Cardiac muscle cell (in vitro differentiated cells and primary cell): ENCODE measurements around the gene ADAM17. TPM values are rescaled to one million over a fixed set of nuclear protein-coding genes. Genes with fewer than 3 reads are reported as not detected.

ENCODE experiments used
- DNase-seq, 2 donors: peaks; one replicate each; pipeline versions ENCODE4 v3.0.0 to v3.0.0-alpha.2; 2010 to 2017; ENCODE audit warnings: low read depth in 1 of 2, low spot score in 1 of 2
- H3K27ac ChIP-seq: fragments of 200-600 bp; sonication (generic); 2 replicates; pipeline ENCODE4 v1.5.1; 2016
- H3K27me3 ChIP-seq: fragments of 200-600 bp; sonication (generic); 2 replicates; pipeline ENCODE4 v1.6.0; 2016; ENCODE audit warnings: control low read depth
- H3K36me3 ChIP-seq: fragments of 200-600 bp; sonication (generic); 2 replicates; pipeline ENCODE4 v1.5.1; 2016; ENCODE audit warnings: control low read depth
- H3K4me1 ChIP-seq: fragments of 200-600 bp; sonication (generic); 2 replicates; pipeline ENCODE4 v1.8.1; 2017; ENCODE audit warnings: low read depth, mild to moderate bottlenecking, mixed run types
- H3K4me3 ChIP-seq: fragments of 200-600 bp; sonication (generic); 2 replicates; pipeline ENCODE4 v1.5.1; 2016; ENCODE audit warnings: mild to moderate bottlenecking
- H3K9me3 ChIP-seq: fragments of 200-600 bp; sonication (generic); 2 replicates; pipeline ENCODE4 v1.5.1; 2017; ENCODE audit warnings: low read depth, mild to moderate bottlenecking, control low read depth
- polyA plus RNA-seq: library from polyadenylated mRNA; unstranded; fragments of >200 nt; fragmentation: Nextera tagmentation; extraction: Ambion mirVana; gene quantifications from 2 replicates; pipeline ENCODE4 v1.2.1, GENCODE V29; 2016
- total RNA-seq: library from RNA; depleted of rRNA; stranded (reverse); fragments of >200 nt; gene quantifications from 2 replicates; pipeline ENCODE4 v1.2.3, GENCODE V29; 2016
- TF ChIP-seq, protein P1 (sequence below): IDR thresholded peaks from 2 replicates; pipeline ENCODE4 v1.5.1; 2012; ENCODE audit warnings: low read depth, mild to moderate bottlenecking, low read length

Gene ADAM17
- total RNA-seq (29.3 and 32.0 TPM in 2 replicates), polyA plus RNA-seq (23.9 and 38.0 TPM in 2 replicates)

GRCh38 chr2:9555297-9556120 is at the start of gene ADAM17:
Gene ADAM17, minus strand, starts transcription at chr2:9555830. Its CDS starts 225 bp downstream, at chr2:9555605.
- DNase-seq, result peak; percentile 97 to 99
- no peaks in the 10 kb centered on the region for H3K36me3 ChIP-seq
- peak within 1 kb of the TSS; percentile 96 for H3K27ac ChIP-seq
- H3K9me3 ChIP-seq, result no peaks in the 10 kb centered on the region
- H3K4me3 ChIP-seq, result peak within 1 kb of the TSS; percentile 65
- TF ChIP-seq, protein P1, sequence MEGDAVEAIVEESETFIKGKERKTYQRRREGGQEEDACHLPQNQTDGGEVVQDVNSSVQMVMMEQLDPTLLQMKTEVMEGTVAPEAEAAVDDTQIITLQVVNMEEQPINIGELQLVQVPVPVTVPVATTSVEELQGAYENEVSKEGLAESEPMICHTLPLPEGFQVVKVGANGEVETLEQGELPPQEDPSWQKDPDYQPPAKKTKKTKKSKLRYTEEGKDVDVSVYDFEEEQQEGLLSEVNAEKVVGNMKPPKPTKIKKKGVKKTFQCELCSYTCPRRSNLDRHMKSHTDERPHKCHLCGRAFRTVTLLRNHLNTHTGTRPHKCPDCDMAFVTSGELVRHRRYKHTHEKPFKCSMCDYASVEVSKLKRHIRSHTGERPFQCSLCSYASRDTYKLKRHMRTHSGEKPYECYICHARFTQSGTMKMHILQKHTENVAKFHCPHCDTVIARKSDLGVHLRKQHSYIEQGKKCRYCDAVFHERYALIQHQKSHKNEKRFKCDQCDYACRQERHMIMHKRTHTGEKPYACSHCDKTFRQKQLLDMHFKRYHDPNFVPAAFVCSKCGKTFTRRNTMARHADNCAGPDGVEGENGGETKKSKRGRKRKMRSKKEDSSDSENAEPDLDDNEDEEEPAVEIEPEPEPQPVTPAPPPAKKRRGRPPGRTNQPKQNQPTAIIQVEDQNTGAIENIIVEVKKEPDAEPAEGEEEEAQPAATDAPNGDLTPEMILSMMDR, result peak; percentile 56
- H3K27me3 ChIP-seq, result no peaks in the 10 kb centered on the region
- H3K4me1 ChIP-seq, result peaks cover 10% of the 10 kb centered on the region

DNA sequence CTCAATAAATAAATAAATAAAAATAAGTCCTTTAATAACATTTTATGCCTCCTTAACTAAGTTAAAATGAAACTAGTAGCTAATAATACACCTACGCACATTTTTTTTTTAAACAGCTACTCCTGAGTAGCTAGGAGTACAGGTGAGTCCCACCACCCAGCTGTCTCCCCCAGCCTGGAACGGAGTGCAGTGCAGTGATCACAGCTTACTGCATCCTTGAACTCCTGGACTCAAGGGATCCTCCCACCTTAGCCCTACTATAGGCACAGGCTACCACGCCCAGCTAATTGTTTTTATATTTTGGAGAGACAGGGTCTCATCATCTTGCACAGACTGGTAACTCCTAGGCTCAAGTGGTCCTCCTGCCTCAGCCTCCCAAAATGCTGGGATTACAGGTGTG is 46.8 kb upstream of the ADAM17 start:
- H3K27ac ChIP-seq, result no peak overlapping the region
- peaks cover 10% of the 10 kb centered on the region for H3K36me3 ChIP-seq
- DNase-seq, result no peak
- TF ChIP-seq, protein P1, result no peak
- H3K4me1 ChIP-seq, result peaks cover 1% of the 10 kb centered on the region
- no peak overlapping the region for H3K4me3 ChIP-seq
- no peaks in the 10 kb centered on the region for H3K27me3 ChIP-seq
- H3K9me3 ChIP-seq, result no peaks in the 10 kb centered on the region

GRCh38 chr2:9601397-9601796 is 45.8 kb upstream of the ADAM17 start:
- H3K9me3 ChIP-seq, result no peaks in the 10 kb centered on the region
- H3K27me3 ChIP-seq, result no peaks in the 10 kb centered on the region
- no peak overlapping the region for H3K27ac ChIP-seq
- H3K36me3 ChIP-seq, result peaks cover 10% of the 10 kb centered on the region
- no peak for DNase-seq
- no peaks in the 10 kb centered on the region for H3K4me1 ChIP-seq
- TF ChIP-seq, protein P1, result no peak
- H3K4me3 ChIP-seq, result no peak overlapping the region

DNA sequence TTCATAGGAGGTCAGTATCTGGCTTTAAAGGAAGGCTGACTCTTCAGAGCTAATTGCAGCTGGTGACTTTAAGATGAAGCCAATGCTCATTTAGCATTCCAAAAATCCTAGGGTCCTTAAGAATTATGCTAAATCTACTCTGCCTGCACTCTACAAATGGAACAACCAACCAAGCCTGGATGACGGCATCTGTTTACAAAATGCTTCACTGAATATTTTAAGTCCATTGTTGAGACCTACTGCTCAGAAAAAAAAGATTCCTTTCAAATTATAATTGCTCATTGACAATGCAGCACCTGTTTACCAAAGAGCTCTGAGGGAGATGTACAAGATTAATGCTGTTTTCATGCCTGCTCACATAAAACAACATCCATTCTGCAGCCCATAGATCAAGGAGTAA is 43.8 kb upstream of the ADAM17 start:
- Histone ChIP-seq H3K27ac (no peak overlapping the region), H3K9me3 (no peaks in the 10 kb centered on the region), H3K36me3 (peaks cover 10% of the 10 kb centered on the region), H3K27me3 (no peaks in the 10 kb centered on the region), H3K4me1 (peaks cover 19% of the 10 kb centered on the region), H3K4me3 (no peak overlapping the region)
- TF ChIP-seq, protein P1, result no peak
- DNase-seq, result no peak

DNA sequence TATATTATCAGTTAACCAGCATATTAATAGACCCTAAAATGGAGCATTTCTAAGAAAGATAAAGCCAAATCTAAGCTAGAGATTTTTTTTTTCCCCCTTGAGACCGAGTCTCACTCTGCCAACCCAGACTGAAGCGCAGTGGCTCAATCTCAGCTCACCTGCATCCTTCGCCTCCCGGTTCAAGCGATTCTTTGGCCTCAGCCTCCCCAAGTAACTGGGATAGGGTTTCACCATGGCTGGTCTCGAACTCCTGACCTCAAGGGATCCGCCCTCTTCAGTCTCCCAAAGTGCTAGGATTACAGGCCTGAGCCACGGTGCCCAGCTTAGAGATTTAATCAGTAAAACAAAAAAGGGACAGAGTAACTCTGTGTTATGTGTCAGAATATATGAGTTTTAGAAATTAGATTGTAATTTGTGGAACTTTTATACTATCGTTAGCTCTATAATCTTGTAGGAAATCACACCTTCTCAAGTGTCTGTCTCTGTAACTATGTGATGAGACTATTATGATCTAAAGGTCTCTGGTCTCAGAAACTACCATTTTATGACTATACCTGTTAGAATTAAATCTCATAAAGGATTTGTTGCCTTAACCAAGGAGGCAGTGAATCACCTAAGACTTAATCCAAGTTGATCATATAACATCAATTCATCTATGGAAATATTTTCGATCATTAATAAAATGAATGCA is 41.1 kb upstream of the ADAM17 start:
- Histone ChIP-seq H3K4me1 (peaks cover 20% of the 10 kb centered on the region), H3K36me3 (peaks cover 10% of the 10 kb centered on the region), H3K27me3 (no peaks in the 10 kb centered on the region), H3K4me3 (no peak overlapping the region), H3K9me3 (no peaks in the 10 kb centered on the region), H3K27ac (no peak overlapping the region)
- no peak for DNase-seq
- TF ChIP-seq, protein P1, result no peak
